Lower leg skin (tissue), 4 donors: ENCODE data around the gene SECTM1. TPM values are rescaled to one million over a fixed set of nuclear protein-coding genes. Genes with fewer than 3 reads are reported as not detected.
A peak's percentile ranks its signal among the peaks of the same experiment; 100 is the strongest.

Experiments used
- DNase-seq, 2 donors: peaks; one replicate each; pipeline ENCODE4 v3.0.0-alpha.2; 2019; ENCODE audit warnings: low spot score in 2 of 2
- H3K4me3 ChIP-seq: fragments of 200-600 bp; sonication (generic); 2 replicates; pipeline ENCODE4 v1.5.1; 2017; ENCODE audit warnings: mild to moderate bottlenecking, low read depth; ENCODE audit not compliant: poor library complexity, severe bottlenecking
- CTCF ChIP-seq, 3 donors: fragments of 450-650 bp; IDR thresholded peaks; one replicate each; pipeline ENCODE4 v1.5.1; 2016; ENCODE audit warnings: antibody characterized with exemption in 3 of 3, mild to moderate bottlenecking in 3 of 3, moderate library complexity in 2 of 3
- POLR2A ChIP-seq, 2 donors: fragments of 450-650 bp; IDR thresholded peaks; one replicate each; pipeline ENCODE4 v1.6.1; 2016 to 2017; ENCODE audit warnings: antibody characterized with exemption in 2 of 2, mild to moderate bottlenecking in 1 of 2, moderate library complexity in 1 of 2
- WGBS, 2 donors: methylation state at CpG; one replicate each; pipeline ENCODE4 v1.1.5; 2018; 5-methylcytosine and 5-hydroxymethylcytosine counted together
- intact Hi-C: fragments of 100-400 bp; cut with DNase I; formaldehyde crosslinking; loops from one replicate; pipeline ENCODE4 v1.15.0; 2023; ENCODE audit warnings: low total_unique reads
- total RNA-seq, 4 donors: library from RNA; depleted of rRNA; stranded (reverse); fragments of >200 nt; gene quantifications; one replicate each; pipeline ENCODE4 v1.1.0, GENCODE V29; 2016

SECTM1 gene
- total RNA-seq, 4 donors from 2014 or later = 12.4 to 16.3 (median 14.5) TPM

- WGBS, 2 donors = 13 to 16% methylated on average over 13 to 16 of the region's 16 CpGs
- no peak for DNase-seq
- TF ChIP-seq CTCF (IDR thresholded peaks at IDR 0.05) = no peak
- no peak for TF ChIP-seq POLR2A (IDR thresholded peaks at IDR 0.05)
- intact Hi-C loops = no loop called here
- H3K4me3 ChIP-seq = no peak overlapping the region
Observed at GRCh38 chr17:82334622-82335394, 1.2 kb upstream of the SECTM1 start.

GRCh38 chr17:82334204-82334621, 647 bp upstream of the SECTM1 start:
- intact Hi-C loops = no loop called here
- no peak overlapping the region for H3K4me3 ChIP-seq
- DNase-seq = no peak
- 23 to 25% methylated on average over 12 to 13 of the region's 25 CpGs for WGBS, 2 donors
- no peak for TF ChIP-seq CTCF (IDR thresholded peaks at IDR 0.05)

GRCh38 chr17:82332669-82333278, 792 bp downstream of the SECTM1 start:
- 4 to 6% methylated on average over 28 to 32 of the region's 32 CpGs for WGBS, 2 donors
- DNase-seq = no peak

DNA sequence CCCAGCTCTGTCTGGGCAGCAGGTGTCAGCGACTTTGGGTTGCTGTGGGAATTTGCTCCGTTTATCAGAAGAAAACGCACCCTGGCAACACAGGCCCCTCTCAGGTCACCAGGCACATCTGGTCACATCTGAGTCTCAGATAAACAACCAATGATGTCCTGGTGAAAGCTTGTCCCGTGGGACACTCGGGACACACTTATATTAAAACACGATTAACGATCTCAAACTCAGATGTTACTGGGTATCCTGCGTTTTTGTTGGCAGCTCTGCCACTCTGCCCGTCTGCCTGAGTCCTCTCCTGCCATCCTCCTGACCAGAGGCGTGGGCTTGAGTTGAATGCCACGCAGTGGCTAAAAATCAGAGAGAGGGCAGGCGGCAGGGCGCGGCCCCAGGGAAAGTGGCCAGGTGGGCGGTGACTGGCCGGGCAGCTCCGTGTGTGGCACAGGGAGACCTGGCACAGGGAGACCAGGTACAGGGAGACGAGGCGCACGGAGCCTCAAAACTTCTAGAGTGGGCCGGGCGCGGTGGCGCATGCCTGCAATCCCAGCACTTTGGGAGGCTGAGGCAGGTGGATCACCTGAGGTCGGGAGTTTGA, 2.1 kb downstream of the SECTM1 start:
- no peak overlapping the region for H3K4me3 ChIP-seq
- intact Hi-C loops = no loop called here
- WGBS, 2 donors = 73 to 78% methylated on average over 25 of the region's 25 CpGs
- TF ChIP-seq POLR2A (IDR thresholded peaks at IDR 0.05) = no peak
- TF ChIP-seq CTCF (IDR thresholded peaks at IDR 0.05) = no peak
- DNase-seq = no peak

More at GRCh38 chr17:82332669-82333278, 792 bp downstream of the SECTM1 start:
- intact Hi-C loops = no loop called here
- no peak for TF ChIP-seq POLR2A (IDR thresholded peaks at IDR 0.05)
- no peak for TF ChIP-seq CTCF (IDR thresholded peaks at IDR 0.05)
- H3K4me3 ChIP-seq = peak overlapping the region; percentile 41

GRCh38 chr17:82330322-82331239, 3.0 kb downstream of the SECTM1 start:
- no peak for DNase-seq
- no peak for TF ChIP-seq POLR2A (IDR thresholded peaks at IDR 0.05)
- TF ChIP-seq CTCF (IDR thresholded peaks at IDR 0.05) = no peak
- 53 to 57% methylated on average over 20 to 22 of the region's 28 CpGs for WGBS, 2 donors
- no peak overlapping the region for H3K4me3 ChIP-seq
- intact Hi-C loops = no loop called here
